ENCODE data around the gene SND1.

Gene SND1

GRCh38 chr7:128110641-128111364 lies 458.8 kb downstream of the SND1 start:
- no peak for DNase-seq

- DNase-seq: no peak
These were observed 460.2 kb downstream of the SND1 start for GRCh38 chr7:128112018-128112780.

GRCh38 chr7:128112781-128113221 lies 460.8 kb downstream of the SND1 start:
- no peak for DNase-seq

GRCh38 chr7:128113839-128114238 lies 461.8 kb downstream of the SND1 start:
- DNase-seq: no peak

GRCh38 chr7:128114806-128115205 lies 462.8 kb downstream of the SND1 start:
- no peak for DNase-seq

- peak; percentile 40 for DNase-seq
These were observed 463.4 kb downstream of the SND1 start for GRCh38 chr7:128115336-128115820.

GRCh38 chr7:128115821-128116723 lies 464.1 kb downstream of the SND1 start:
- DNase-seq: no peak

GRCh38 chr7:128116740-128117139 lies 464.7 kb downstream of the SND1 start:
- DNase-seq: no peak

- no peak for DNase-seq
These were observed 465.7 kb downstream of the SND1 start for GRCh38 chr7:128117691-128118090.

GRCh38 chr7:128119036-128119435 lies 467.0 kb downstream of the SND1 start:
- DNase-seq: no peak

- DNase-seq: no peak
These were observed 468.1 kb downstream of the SND1 start for GRCh38 chr7:128120116-128120515.

- DNase-seq: no peak
These were observed 469.0 kb downstream of the SND1 start for GRCh38 chr7:128120976-128121490.

GRCh38 chr7:128121711-128122530 lies 469.9 kb downstream of the SND1 start:
- DNase-seq: no peak

- DNase-seq: no peak
These were observed 470.7 kb downstream of the SND1 start for GRCh38 chr7:128122576-128123290.

- no peak for DNase-seq
These were observed 471.5 kb downstream of the SND1 start for GRCh38 chr7:128123291-128124037.

- DNase-seq: no peak
These were observed 472.8 kb downstream of the SND1 start for GRCh38 chr7:128124786-128125185.

- DNase-seq: no peak
These were observed 473.8 kb downstream of the SND1 start for GRCh38 chr7:128125816-128126215.

GRCh38 chr7:128128401-128128800 lies 476.4 kb downstream of the SND1 start:
- DNase-seq: no peak

- DNase-seq: no peak
These were observed 477.4 kb downstream of the SND1 start for GRCh38 chr7:128129224-128129864.

- DNase-seq: no peak
These were observed 479.1 kb downstream of the SND1 start for GRCh38 chr7:128131115-128131514.

Data from fibroblast of skin of right biceps (primary cell).